K562 (cell line): ENCODE data around the gene GALP.

Source experiments
- ATF1 ChIP-seq, 2 experiments: fragments of 450-650 bp in 1 of 2; IDR thresholded peaks; 2 replicates each; pipeline ENCODE4 v1.6.1; 2016; ENCODE audit warnings: missing compliant biosample characterization in 1 of 2, missing genetic modification characterization in 1 of 2
- DNMT1 ChIP-seq: fragments of 450-650 bp; IDR thresholded peaks from 2 replicates; pipeline ENCODE4 v1.6.1; 2016; ENCODE audit warnings: antibody characterized with exemption, mild to moderate bottlenecking
- MTA3 ChIP-seq: fragments of 450-650 bp; formaldehyde crosslinking; IDR thresholded peaks from 2 replicates; pipeline ENCODE4 v1.6.1; 2017; ENCODE audit warnings: mild to moderate bottlenecking, borderline replicate concordance
- ZNF324 ChIP-seq: fragments of 250-450 bp; sonication (Bioruptor Pico); IDR thresholded peaks from 2 replicates; pipeline ENCODE4 v1.4.0; 2020; ENCODE audit warnings: mild to moderate bottlenecking
- TF ChIP-seq, protein P1 (sequence below), 2 experiments: fragments of 450-650 bp in 1 of 2; sonication (generic) in 1 of 2; formaldehyde crosslinking in 1 of 2; IDR thresholded peaks; 2 replicates each; pipeline versions ENCODE4 v1.7.1 to v1.9.0; 2016 to 2022; ENCODE audit warnings: inconsistent platforms in 1 of 2, mild to moderate bottlenecking in 1 of 2, missing genetic modification reagents in 1 of 2

DNA sequence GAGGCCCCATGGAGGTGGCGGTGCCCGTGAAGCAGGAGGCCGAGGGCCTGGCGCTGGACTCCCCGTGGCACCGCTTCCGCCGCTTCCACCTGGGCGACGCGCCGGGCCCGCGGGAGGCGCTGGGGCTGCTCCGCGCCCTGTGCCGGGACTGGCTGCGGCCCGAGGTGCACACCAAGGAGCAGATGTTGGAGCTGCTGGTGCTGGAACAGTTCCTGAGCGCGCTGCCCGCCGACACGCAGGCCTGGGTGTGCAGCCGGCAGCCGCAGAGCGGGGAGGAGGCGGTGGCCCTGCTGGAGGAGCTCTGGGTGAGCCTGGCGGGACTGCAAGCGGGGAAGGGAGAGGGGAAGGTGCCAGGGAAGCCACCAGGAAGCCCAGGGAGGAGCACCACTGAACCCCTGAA is 28.9 kb upstream of the GALP start:
- no peak for TF ChIP-seq MTA3
- TF ChIP-seq, protein P1, sequence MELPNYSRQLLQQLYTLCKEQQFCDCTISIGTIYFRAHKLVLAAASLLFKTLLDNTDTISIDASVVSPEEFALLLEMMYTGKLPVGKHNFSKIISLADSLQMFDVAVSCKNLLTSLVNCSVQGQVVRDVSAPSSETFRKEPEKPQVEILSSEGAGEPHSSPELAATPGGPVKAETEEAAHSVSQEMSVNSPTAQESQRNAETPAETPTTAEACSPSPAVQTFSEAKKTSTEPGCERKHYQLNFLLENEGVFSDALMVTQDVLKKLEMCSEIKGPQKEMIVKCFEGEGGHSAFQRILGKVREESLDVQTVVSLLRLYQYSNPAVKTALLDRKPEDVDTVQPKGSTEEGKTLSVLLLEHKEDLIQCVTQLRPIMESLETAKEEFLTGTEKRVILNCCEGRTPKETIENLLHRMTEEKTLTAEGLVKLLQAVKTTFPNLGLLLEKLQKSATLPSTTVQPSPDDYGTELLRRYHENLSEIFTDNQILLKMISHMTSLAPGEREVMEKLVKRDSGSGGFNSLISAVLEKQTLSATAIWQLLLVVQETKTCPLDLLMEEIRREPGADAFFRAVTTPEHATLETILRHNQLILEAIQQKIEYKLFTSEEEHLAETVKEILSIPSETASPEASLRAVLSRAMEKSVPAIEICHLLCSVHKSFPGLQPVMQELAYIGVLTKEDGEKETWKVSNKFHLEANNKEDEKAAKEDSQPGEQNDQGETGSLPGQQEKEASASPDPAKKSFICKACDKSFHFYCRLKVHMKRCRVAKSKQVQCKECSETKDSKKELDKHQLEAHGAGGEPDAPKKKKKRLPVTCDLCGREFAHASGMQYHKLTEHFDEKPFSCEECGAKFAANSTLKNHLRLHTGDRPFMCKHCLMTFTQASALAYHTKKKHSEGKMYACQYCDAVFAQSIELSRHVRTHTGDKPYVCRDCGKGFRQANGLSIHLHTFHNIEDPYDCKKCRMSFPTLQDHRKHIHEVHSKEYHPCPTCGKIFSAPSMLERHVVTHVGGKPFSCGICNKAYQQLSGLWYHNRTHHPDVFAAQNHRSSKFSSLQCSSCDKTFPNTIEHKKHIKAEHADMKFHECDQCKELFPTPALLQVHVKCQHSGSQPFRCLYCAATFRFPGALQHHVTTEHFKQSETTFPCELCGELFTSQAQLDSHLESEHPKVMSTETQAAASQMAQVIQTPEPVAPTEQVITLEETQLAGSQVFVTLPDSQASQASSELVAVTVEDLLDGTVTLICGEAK (IDR thresholded peaks at IDR 0.05): no peak
- TF ChIP-seq, protein P1 (CRISPR knock-in tag; IDR thresholded peaks at IDR 0.05): no peak
- TF ChIP-seq ATF1 (CRISPR knock-in tag; IDR thresholded peaks at IDR 0.05): no peak
- no peak for TF ChIP-seq ATF1 (tag; IDR thresholded peaks at IDR 0.05)
- TF ChIP-seq ZNF324: no peak
- TF ChIP-seq DNMT1: no peak
